Breast epithelium (tissue), 3 donors: ENCODE data around the gene EME2.

ENCODE experiments used
- CTCF ChIP-seq, 3 donors: fragments of 450-650 bp; IDR thresholded peaks; one replicate each; pipeline ENCODE4 v1.5.1; 2016 to 2017; ENCODE audit warnings: antibody characterized with exemption in 3 of 3, mild to moderate bottlenecking in 3 of 3, moderate library complexity in 3 of 3
- POLR2A ChIP-seq: fragments of 450-650 bp; IDR thresholded peaks from one replicate; pipeline ENCODE4 v1.6.1; 2016; ENCODE audit warnings: antibody characterized with exemption, mild to moderate bottlenecking, moderate library complexity
- POLR2AphosphoS5 ChIP-seq, 3 donors: sonication (generic); formaldehyde crosslinking; IDR thresholded peaks; one replicate each; pipeline ENCODE4 v1.6.1; 2017; ENCODE audit warnings: antibody characterized with exemption in 3 of 3

GRCh38 chr16:1785846-1786170, 13.2 kb downstream of the EME2 start:
- TF ChIP-seq POLR2AphosphoS5 (IDR thresholded peaks at IDR 0.05) (no peak), CTCF (IDR thresholded peaks at IDR 0.05) (no peak), POLR2A (no peak)
